ENCODE results near the gene ITPK1. TPM values are rescaled to one million over a fixed set of nuclear protein-coding genes. Genes with fewer than 3 reads are reported as not detected.

Gene ITPK1
- total RNA-seq, 4 donors from 2014 or later = 32.6 to 94.9 (median 54.6) TPM

- TF ChIP-seq CTCF (IDR thresholded peaks at IDR 0.05) = no peak
- ATAC-seq (ENCODE audit: low FRiP score) (no peak), DNase-seq (ENCODE audit: low spot score) (no peak)
Measured at GRCh38 chr14:92970271-92970670, 145.5 kb downstream of the ITPK1 start.

- DNase-seq (ENCODE audit: low spot score) = no peak
- no peak for TF ChIP-seq CTCF (IDR thresholded peaks at IDR 0.05)
- ATAC-seq (ENCODE audit: low FRiP score) = no peak
Measured at GRCh38 chr14:92969871-92970270, 145.9 kb downstream of the ITPK1 start.

- no peak for TF ChIP-seq CTCF (IDR thresholded peaks at IDR 0.05)
- ATAC-seq (ENCODE audit: low FRiP score) = no peak
- DNase-seq (ENCODE audit: low spot score) = no peak
Measured at GRCh38 chr14:92969430-92969829, 146.3 kb downstream of the ITPK1 start.

- DNase-seq (ENCODE audit: low spot score) = no peak
- TF ChIP-seq CTCF (IDR thresholded peaks at IDR 0.05) = no peak
- ATAC-seq (ENCODE audit: low FRiP score) = no peak
Measured at GRCh38 chr14:92968291-92969020, 147.3 kb downstream of the ITPK1 start.

- DNase-seq (ENCODE audit: low spot score) (no peak), ATAC-seq (ENCODE audit: low FRiP score) (no peak)
- no peak for TF ChIP-seq CTCF (IDR thresholded peaks at IDR 0.05)
Measured at GRCh38 chr14:92967346-92967926, 148.3 kb downstream of the ITPK1 start.

- no peak for TF ChIP-seq CTCF (IDR thresholded peaks at IDR 0.05)
- DNase-seq (ENCODE audit: low spot score) = no peak
- no peak for ATAC-seq (ENCODE audit: low FRiP score)
Measured at GRCh38 chr14:92965281-92965680, 150.4 kb downstream of the ITPK1 start.
